Measurements from ENCODE around the gene SPOCK3.

GRCh38 chr4:167230744-167231143, 3.5 kb downstream of the SPOCK3 start:
- no peak for TF ChIP-seq ZNF274 (IDR thresholded peaks at IDR 0.05; ENCODE audit: low read depth, low read length)
- TF ChIP-seq YY1 (IDR thresholded peaks at IDR 0.05; ENCODE audit: insufficient read depth, insufficient read length), result no peak
- TF ChIP-seq SUZ12 (IDR thresholded peaks at IDR 0.05; ENCODE audit: extremely low read depth, insufficient read depth, insufficient read length), result no peak

All from NT2/D1 (cell line).